ENCODE results near the gene ZNF324B.
"Not testable (repeated sequence)": the region's sequence is repeated elsewhere in the genome, so short reads cannot be mapped to it uniquely, and the experiment has no call there.

DNA sequence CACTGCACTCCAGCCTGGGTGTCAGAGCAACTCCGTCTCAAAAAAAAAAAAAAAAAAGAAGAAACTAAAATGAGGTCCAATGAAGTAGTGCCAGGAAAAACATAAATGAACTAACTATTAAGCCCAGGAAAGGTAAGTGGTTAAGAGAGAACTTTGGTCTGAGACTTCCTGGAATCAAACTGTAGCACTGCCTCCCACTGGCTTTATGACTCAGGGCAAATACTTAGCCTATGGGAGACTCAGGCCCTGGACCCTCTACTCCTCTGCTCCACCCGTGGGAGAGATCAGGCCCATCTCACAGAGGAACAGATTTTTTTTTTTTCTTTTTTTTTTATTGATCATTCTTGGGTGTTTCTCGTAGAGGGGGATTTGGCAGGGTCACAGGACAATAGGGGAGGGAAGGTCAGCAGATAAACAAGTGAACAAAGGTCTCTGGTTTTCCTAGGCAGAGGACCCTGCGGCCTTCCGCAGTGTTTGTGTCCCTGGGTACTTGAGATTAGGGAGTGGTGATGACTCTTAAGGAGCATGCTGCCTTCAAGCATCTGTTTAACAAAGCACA lies 47.4 kb upstream of the ZNF324B start:
- TF ChIP-seq, protein P1, sequence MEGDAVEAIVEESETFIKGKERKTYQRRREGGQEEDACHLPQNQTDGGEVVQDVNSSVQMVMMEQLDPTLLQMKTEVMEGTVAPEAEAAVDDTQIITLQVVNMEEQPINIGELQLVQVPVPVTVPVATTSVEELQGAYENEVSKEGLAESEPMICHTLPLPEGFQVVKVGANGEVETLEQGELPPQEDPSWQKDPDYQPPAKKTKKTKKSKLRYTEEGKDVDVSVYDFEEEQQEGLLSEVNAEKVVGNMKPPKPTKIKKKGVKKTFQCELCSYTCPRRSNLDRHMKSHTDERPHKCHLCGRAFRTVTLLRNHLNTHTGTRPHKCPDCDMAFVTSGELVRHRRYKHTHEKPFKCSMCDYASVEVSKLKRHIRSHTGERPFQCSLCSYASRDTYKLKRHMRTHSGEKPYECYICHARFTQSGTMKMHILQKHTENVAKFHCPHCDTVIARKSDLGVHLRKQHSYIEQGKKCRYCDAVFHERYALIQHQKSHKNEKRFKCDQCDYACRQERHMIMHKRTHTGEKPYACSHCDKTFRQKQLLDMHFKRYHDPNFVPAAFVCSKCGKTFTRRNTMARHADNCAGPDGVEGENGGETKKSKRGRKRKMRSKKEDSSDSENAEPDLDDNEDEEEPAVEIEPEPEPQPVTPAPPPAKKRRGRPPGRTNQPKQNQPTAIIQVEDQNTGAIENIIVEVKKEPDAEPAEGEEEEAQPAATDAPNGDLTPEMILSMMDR (conservative IDR thresholded peaks at IDR 0.05) = not testable (repeated sequence)
- not testable (repeated sequence) for TF ChIP-seq ZFX (IDR thresholded peaks at IDR 0.05)

Data from C4-2B (cell line).